HG03442 (cell line): Measurements from ENCODE around the gene FGF13.

Experiments used
- ATAC-seq: cut with Tn5 transposase; IDR thresholded peaks from one replicate; pipeline ENCODE4 v1.9.1; 2021; ENCODE audit warnings: mild to moderate bottlenecking, moderate library complexity; ENCODE audit not compliant: unreplicated experiment

The FGF13 gene

GRCh38 chrX:138664466-138664865 lies 47.1 kb downstream of the FGF13 start:
- ATAC-seq: no peak

DNA sequence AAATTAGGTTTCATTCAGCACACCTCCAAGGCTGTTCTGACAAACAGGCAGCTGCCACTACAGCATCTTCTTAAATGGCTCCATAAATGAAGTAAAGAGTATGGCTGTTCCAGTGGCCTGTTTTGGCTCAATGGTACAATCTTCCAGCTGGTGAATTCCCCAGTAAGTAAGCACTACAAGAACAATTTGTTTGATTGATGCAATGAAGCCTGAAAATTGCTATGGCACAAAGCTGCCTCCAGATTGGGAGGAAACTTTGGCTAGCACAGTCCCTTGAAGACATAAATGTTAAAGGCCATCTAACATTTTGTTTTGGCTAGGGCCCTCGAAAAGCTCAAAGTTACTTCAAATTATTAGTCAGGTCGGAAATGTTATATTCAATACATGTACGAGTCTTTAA lies 47.5 kb downstream of the FGF13 start:
- no peak for ATAC-seq

- no peak for ATAC-seq
Measured at GRCh38 chrX:138651494-138651893, 60.0 kb downstream of the FGF13 start.

DNA sequence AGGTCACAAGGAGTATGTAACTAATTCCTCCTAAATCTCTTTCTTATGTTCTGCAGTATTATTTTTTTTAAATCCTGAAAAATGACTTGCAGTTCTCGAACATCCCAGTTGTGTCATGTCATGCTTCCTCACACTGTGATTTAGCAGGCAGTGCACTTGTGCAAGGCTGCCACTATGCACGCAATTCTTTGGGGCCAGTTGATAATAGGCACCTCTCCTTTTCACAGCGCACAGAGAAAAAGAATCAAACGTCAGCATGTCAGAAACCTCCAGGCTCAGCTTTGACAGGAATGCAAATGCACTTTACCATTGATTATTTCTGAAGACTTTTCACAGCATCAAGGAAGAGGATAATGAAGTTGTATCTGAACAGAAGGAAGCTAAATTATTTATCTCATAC lies 62.9 kb downstream of the FGF13 start:
- no peak for ATAC-seq

GRCh38 chrX:138638996-138639395 lies 72.5 kb downstream of the FGF13 start:
- no peak for ATAC-seq
